Measurements from ENCODE around the gene ZG16B.
A peak's percentile ranks its signal among the peaks of the same experiment; 100 is the strongest.

The ZG16B gene

GRCh38 chr16:2784358-2785100 is 45.6 kb upstream of the ZG16B start:
- peaks cover 4% of the 10 kb centered on the region; the same call in 1 of the 2 replicates for H3F3A ChIP-seq (ENCODE audit: control insufficient read depth, insufficient read depth)
- TF ChIP-seq EZH2phosphoT487 (IDR thresholded peaks at IDR 0.05; ENCODE audit: borderline replicate concordance, low read length): no peak
- TF ChIP-seq, protein P1, sequence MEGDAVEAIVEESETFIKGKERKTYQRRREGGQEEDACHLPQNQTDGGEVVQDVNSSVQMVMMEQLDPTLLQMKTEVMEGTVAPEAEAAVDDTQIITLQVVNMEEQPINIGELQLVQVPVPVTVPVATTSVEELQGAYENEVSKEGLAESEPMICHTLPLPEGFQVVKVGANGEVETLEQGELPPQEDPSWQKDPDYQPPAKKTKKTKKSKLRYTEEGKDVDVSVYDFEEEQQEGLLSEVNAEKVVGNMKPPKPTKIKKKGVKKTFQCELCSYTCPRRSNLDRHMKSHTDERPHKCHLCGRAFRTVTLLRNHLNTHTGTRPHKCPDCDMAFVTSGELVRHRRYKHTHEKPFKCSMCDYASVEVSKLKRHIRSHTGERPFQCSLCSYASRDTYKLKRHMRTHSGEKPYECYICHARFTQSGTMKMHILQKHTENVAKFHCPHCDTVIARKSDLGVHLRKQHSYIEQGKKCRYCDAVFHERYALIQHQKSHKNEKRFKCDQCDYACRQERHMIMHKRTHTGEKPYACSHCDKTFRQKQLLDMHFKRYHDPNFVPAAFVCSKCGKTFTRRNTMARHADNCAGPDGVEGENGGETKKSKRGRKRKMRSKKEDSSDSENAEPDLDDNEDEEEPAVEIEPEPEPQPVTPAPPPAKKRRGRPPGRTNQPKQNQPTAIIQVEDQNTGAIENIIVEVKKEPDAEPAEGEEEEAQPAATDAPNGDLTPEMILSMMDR (IDR thresholded peaks at IDR 0.05; ENCODE audit: low read depth, low read length, poor library complexity, severe bottlenecking): no peak
- H3K9me2 ChIP-seq (replicated peaks; ENCODE audit: control insufficient read depth, low read length): no peaks in the 10 kb centered on the region
- H3K4me2 ChIP-seq (ENCODE audit: low read length): peak overlapping the region; percentile 46
- no peaks in the 10 kb centered on the region for H3K79me2 ChIP-seq (ENCODE audit: control insufficient read depth, low read length)
- H3K27ac ChIP-seq (ENCODE audit: low read depth, low read length): no peak overlapping the region
- peaks cover 23% of the 10 kb centered on the region for H3K27me3 ChIP-seq (ENCODE audit: control insufficient read depth, low read length)
- H3K9me3 ChIP-seq (ENCODE audit: control insufficient read depth, insufficient read depth, low read length): no peaks in the 10 kb centered on the region
- H3K4me1 ChIP-seq (ENCODE audit: control insufficient read depth, low read length): peaks cover 7% of the 10 kb centered on the region; the same call in 1 of the 2 replicates
- H4K20me1 ChIP-seq (ENCODE audit: control insufficient read depth, insufficient read depth, low read depth, low read length): no peaks in the 10 kb centered on the region
- H3K4me3 ChIP-seq (ENCODE audit: low read length): no peak overlapping the region; the same call in 1 of the 2 replicates
- H3K36me3 ChIP-seq (ENCODE audit: control insufficient read depth, low read length): no peaks in the 10 kb centered on the region

DNA sequence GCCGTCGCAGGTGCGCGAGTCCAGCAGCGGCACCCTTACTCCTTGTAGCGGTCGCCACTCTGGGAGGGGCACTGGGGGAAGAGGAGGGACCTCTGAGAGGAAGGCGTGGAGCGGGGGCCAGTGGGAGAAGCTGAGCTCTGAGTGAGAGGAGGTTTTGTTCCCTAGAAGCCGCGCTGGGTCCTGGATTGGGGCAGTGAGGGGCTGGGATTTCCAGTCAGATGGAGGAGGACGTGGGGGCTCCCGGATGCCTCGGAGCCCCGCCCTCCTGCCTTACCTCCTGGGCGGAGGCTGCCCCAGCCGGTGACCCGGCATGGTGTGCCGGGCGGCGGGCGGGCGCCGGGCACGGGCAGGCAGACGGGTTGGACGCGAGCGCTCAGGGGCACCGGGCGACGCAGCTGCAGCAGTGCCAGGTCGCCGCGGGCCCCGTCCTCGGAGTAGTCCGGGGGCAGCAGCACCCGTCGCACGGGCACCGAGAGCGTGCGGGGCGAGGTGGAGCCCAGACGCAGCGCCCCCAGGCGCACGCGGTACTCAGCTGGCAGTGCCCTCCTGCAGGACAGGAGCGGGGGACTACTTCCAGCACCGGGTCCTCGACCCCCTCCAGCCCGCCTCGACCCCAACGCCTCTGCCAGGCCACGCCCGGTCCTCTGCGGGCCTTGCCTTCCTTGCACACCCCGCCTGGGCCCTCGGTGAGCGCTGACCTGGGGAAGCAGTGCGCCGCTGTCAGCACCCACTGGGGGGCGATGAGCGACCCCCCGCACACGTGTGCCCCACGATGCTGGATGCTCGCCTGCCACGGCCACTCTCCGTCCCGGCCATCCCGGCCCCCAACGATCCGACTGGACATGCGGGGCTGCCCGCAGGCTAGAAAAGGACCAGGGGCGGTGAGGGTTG is 44.8 kb upstream of the ZG16B start:
- Histone ChIP-seq H3K27ac (ENCODE audit: low read depth, low read length) (no peak overlapping the region), H4K20me1 (ENCODE audit: control insufficient read depth, insufficient read depth, low read depth, low read length) (no peaks in the 10 kb centered on the region), H3K4me2 (ENCODE audit: low read length) (peak overlapping the region; percentile 46), H3K27me3 (ENCODE audit: control insufficient read depth, low read length) (peaks cover 23% of the 10 kb centered on the region), H3K36me3 (ENCODE audit: control insufficient read depth, low read length) (no peaks in the 10 kb centered on the region), H3K4me1 (ENCODE audit: control insufficient read depth, low read length) (peaks cover 7% of the 10 kb centered on the region; the same call in 1 of the 2 replicates), H3F3A (ENCODE audit: control insufficient read depth, insufficient read depth) (peaks cover 4% of the 10 kb centered on the region; the same call in 1 of the 2 replicates), H3K79me2 (ENCODE audit: control insufficient read depth, low read length) (no peaks in the 10 kb centered on the region), H3K4me3 (ENCODE audit: low read length) (peak overlapping the region; percentile 28; the same call in 1 of the 2 replicates), H3K9me3 (ENCODE audit: control insufficient read depth, insufficient read depth, low read length) (no peaks in the 10 kb centered on the region), H3K9me2 (replicated peaks; ENCODE audit: control insufficient read depth, low read length) (no peaks in the 10 kb centered on the region)
- TF ChIP-seq EZH2phosphoT487 (IDR thresholded peaks at IDR 0.05; ENCODE audit: borderline replicate concordance, low read length): no peak
- TF ChIP-seq, protein P1 (IDR thresholded peaks at IDR 0.05; ENCODE audit: low read depth, low read length, poor library complexity, severe bottlenecking): peak; percentile 50

GRCh38 chr16:2786061-2786825 is 43.9 kb upstream of the ZG16B start:
- Histone ChIP-seq H4K20me1 (ENCODE audit: control insufficient read depth, insufficient read depth, low read depth, low read length) (no peaks in the 10 kb centered on the region), H3K79me2 (ENCODE audit: control insufficient read depth, low read length) (no peaks in the 10 kb centered on the region), H3K4me2 (ENCODE audit: low read length) (no peak overlapping the region), H3K27ac (ENCODE audit: low read depth, low read length) (no peak overlapping the region), H3K27me3 (ENCODE audit: control insufficient read depth, low read length) (peaks cover 23% of the 10 kb centered on the region), H3K4me3 (ENCODE audit: low read length) (no peak overlapping the region), H3K4me1 (ENCODE audit: control insufficient read depth, low read length) (peaks cover 7% of the 10 kb centered on the region; the same call in 1 of the 2 replicates), H3K9me2 (replicated peaks; ENCODE audit: control insufficient read depth, low read length) (no peaks in the 10 kb centered on the region), H3K9me3 (ENCODE audit: control insufficient read depth, insufficient read depth, low read length) (no peaks in the 10 kb centered on the region), H3F3A (ENCODE audit: control insufficient read depth, insufficient read depth) (no peaks in the 10 kb centered on the region), H3K36me3 (ENCODE audit: control insufficient read depth, low read length) (no peaks in the 10 kb centered on the region)
- no peak for TF ChIP-seq EZH2phosphoT487 (IDR thresholded peaks at IDR 0.05; ENCODE audit: borderline replicate concordance, low read length)
